Left cardiac atrium (tissue), 4 donors: ENCODE data around the gene PJA2. TPM values are rescaled to one million over a fixed set of nuclear protein-coding genes. Genes with fewer than 3 reads are reported as not detected.

ENCODE experiments used
- ATAC-seq, 2 donors: fragments of 200-7000 bp; cut with Tn5 transposase; one replicate each; pipeline ENCODE4 v1.9.1; 2020; ENCODE audit warnings: mild to moderate bottlenecking in 2 of 2, moderate library complexity in 2 of 2
- DNase-seq: peaks from one replicate; pipeline ENCODE4 v3.0.0-alpha.2; 2020
- intact Hi-C, 2 donors: fragments of 100-400 bp; cut with DNase I; formaldehyde crosslinking; loops; one replicate each; pipeline versions ENCODE4 v1.14.1 to v1.15.1; 2022 to 2023
- total RNA-seq, 2 donors: library from RNA; stranded (reverse); fragmentation: NEBNext Ultra II Directional; extraction: Animal tissue kit (Norgen Biotek cat#: 25700); gene quantifications; one replicate each; pipeline ENCODE4 v1.2.1, GENCODE V29; 2021
- donor health status: DM: no; HTN: yes; CAD: no.
- donor health status: DM: no; HTN: yes; CAD: no; lungs with severe emphysema.
- donor health status: DM: yes; HTN: yes; CAD: no.
- donor health status: Dilated cardiomyopathy.

PJA2 gene
- total RNA-seq, 2 donors from 2014 or later, result 72.8 to 94.8 TPM

GRCh38 chr5:109357807-109358206 lies 52.0 kb downstream of the PJA2 start:
- ATAC-seq, result no peak
- intact Hi-C loops, result no loop called here
- no peak for DNase-seq

DNA sequence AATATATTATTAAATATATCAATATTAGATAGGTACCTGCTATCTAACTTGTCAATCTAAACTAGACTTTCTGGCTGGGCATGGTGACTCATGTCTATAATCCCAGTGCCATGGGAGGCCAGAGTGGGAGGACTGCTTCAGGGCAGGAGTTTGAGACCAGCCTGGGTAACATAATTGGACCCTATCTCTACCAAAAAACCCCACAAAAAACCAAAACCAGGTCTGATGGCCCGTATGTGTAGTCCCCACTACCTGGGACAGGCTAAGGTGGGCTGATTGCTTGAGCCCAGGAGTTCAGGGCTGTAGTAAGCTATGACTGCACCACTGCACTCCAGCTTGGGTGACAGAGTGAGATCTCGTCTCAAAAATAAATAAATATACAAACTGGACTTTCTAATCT lies 55.0 kb downstream of the PJA2 start:
- peak; percentile 22 for DNase-seq
- intact Hi-C loops, result no loop called here
- peak in 1 of 2 donors; percentile 38 for ATAC-seq

- DNase-seq (no peak), ATAC-seq (no peak)
- intact Hi-C loops, result no loop called here
Observed at GRCh38 chr5:109351988-109352864, 57.5 kb downstream of the PJA2 start.

- intact Hi-C loops, result no loop called here
- DNase-seq (no peak), ATAC-seq (no peak)
Observed at GRCh38 chr5:109350537-109351270, 59.1 kb downstream of the PJA2 start.

DNA sequence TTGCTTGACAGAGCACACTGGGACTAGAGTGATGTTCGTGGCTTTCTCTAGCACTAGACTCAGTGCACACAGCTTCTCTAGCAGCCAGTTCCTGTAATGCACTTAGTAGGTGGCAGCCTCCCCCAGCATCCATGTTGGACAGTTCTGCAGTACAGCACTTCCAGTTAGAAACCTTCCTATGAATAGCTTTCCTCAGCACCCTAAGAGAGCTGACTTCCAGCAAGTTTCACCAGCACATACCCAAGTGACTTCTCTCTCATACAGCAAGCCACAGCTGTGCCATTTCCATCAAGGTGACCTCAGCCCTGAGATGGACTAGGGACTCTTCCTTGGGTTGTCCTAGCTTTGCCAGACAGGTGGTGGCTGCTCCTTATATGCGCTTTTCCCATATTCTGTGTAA lies 60.4 kb downstream of the PJA2 start:
- intact Hi-C loops, result loop anchor here in 1 of 2 donors (5.0 kb wide), 1 partner anchor 118 kb away; no protein-coding TSS in a partner anchor
- DNase-seq, result no peak

GRCh38 chr5:109347252-109347888 lies 62.4 kb downstream of the PJA2 start:
- no peak for DNase-seq
- peak; percentile 44 to 47 for ATAC-seq
- intact Hi-C loops, result loop anchor here in 1 of 2 donors (5.0 kb wide), 1 partner anchor 120 kb away; no protein-coding TSS in a partner anchor

More for the DNA sequence above, 60.4 kb downstream of the PJA2 start:
- no peak for ATAC-seq

DNA sequence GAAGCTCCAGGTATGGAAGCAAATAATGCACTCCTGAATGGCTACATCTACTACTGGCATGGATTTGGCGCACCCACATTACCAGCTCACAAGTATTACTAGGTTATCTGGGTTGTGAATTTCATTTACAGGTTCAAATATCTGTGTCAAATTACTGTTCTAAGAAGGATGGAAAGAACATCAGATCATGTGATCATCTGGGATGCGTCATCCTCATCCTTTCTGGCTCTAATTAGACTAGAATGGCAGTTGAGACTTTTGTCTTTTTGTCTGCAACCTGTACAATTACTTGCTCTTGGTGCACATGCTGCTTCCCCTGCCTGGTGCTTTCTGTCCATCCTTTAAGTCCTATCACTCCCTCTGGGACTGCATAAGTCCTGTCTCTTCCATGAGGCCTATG lies 64.1 kb downstream of the PJA2 start:
- no peak for DNase-seq
- intact Hi-C loops, result loop anchor here in 1 of 2 donors (5.0 kb wide), 1 partner anchor 122 kb away; no protein-coding TSS in a partner anchor
- ATAC-seq, result no peak

DNA sequence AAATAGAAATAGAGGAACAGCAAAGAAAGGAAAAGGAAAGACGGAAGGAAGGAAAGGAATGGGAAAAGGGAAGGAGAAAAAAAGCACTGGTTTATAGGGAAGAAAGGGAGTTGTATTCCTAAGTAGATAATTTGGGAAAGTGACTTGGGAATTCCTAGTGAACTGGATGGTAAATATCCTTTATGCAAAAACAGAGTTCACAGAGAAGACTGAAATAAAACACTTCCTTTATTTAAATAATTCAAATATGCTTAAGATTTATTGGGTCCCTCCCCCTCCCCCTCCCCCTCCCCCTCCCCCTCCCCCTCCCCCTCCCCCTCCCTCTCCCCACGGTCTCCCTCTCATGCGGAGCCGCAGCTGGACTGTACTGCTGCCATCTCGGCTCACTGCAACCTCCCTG lies 69.4 kb downstream of the PJA2 start:
- intact Hi-C loops, result no loop called here
- DNase-seq, result no peak

DNA sequence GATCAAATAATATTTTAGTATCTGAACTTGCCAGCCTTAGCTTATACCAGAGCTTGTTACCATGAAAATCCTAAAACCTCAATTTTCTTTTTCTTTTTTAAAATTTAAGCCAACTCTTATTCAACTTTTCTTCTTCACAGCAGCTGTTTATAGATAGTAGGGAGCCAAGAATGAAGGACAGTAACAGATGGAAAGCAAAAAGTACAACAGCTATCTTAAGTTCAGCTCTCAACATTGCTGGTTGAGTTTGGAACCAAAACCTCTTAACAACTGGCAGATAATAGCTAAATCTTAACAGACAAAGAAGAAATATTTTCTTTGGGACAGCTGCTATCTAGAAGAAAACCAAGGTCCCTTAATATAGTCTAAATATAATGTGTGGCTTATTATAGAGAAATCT lies 74.7 kb downstream of the PJA2 start:
- ATAC-seq, result peak; percentile 38 to 60

More for the DNA sequence above, 69.4 kb downstream of the PJA2 start:
- ATAC-seq, result no peak

GRCh38 chr5:109334056-109334455 lies 75.7 kb downstream of the PJA2 start:
- ATAC-seq (no peak), DNase-seq (no peak)
- intact Hi-C loops, result no loop called here

More for the DNA sequence above, 74.7 kb downstream of the PJA2 start:
- no peak for DNase-seq
- intact Hi-C loops, result no loop called here

GRCh38 chr5:109329333-109330237 lies 80.2 kb downstream of the PJA2 start:
- peak; percentile 58 to 89 for ATAC-seq
- no peak for DNase-seq
- intact Hi-C loops, result no loop called here

GRCh38 chr5:109328626-109329025 lies 81.1 kb downstream of the PJA2 start:
- intact Hi-C loops, result no loop called here
- no peak for ATAC-seq
- DNase-seq, result no peak

DNA sequence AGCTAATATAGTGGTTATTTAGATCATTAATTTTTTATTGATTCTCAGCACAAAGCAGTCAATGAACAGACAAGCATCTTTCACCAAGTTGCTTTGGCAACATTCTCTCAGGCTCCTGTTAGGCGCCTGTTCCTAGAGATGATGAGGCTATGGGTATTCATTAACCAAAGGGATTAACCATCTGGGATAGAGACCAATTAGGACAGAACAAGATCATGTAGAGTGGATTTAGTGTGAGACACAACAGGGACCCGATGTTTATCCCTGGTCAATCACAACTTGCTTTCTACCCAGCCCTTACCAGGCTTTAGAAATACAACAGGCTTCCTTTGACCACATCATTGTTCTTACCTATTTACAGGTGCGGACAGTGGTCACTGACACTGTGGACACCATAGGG lies 82.2 kb downstream of the PJA2 start:
- ATAC-seq, result no peak
- intact Hi-C loops, result no loop called here
- DNase-seq, result no peak

DNA sequence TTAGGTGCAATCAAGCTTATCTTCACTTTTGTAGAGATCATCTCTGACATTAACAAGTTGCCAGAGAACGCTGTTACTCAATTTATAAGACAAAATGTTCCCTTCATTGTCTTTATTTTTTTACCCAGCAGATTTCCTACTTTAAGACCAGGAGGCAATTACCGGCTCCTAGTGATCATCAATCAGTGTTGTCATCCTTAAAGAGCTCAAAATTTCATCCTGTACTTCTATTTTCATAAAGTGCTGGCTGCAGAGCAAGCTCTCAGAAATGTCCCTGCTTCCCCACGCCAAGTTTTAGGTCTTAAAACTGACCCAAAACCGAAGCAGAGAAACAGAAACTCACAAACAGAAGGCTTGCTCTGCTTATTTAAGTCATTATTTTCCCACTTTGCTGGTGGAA lies 82.9 kb downstream of the PJA2 start:
- DNase-seq (no peak), ATAC-seq (no peak)
- intact Hi-C loops, result no loop called here

DNA sequence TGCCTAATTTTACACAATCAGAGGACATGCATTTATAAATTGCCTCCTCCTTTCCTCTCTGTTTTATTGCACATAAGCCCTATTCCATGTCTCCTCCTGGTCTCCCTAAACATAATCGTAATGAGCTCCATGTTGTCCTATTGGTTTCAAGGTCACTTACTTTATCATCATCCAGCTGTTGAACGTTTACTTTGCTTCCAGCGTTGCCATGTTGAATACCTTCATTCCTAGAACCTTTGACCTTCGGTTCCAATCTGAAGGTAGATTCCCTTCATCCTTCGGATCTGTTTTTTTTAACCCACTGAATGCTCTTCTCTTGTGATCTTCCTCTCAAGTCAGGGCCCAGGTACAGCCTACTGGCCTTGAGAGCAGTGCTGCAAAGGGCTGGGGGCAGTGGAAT lies 84.3 kb downstream of the PJA2 start:
- intact Hi-C loops, result no loop called here
- DNase-seq, result no peak

GRCh38 chr5:109324931-109325330 lies 84.8 kb downstream of the PJA2 start:
- intact Hi-C loops, result no loop called here
- DNase-seq (no peak), ATAC-seq (peak in 1 of 2 donors; percentile 15)

More for the DNA sequence above, 84.3 kb downstream of the PJA2 start:
- no peak for ATAC-seq

- no peak for DNase-seq
- intact Hi-C loops, result no loop called here
- no peak for ATAC-seq
Observed at GRCh38 chr5:109324351-109324750, 85.4 kb downstream of the PJA2 start.

DNA sequence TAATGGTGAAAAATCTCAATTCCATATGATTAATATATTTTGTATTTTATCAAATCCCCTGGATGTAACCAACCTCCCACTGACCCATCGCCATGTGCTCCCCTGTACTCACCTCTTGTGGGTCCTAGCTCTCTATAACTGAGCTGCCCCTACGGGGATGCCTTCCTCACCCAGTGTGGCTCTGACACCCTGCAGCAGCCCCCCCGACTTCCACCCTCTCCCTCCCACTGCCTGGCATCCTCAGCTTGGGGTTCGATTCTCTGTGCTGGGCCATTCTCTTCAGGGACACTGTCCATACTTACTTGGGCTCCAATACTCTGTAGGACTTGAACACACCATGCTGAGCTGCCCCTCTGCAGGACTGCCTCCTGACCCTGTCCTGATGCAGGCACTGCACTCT lies 87.1 kb downstream of the PJA2 start:
- ATAC-seq (no peak), DNase-seq (no peak)
- intact Hi-C loops, result no loop called here

- ATAC-seq (no peak), DNase-seq (no peak)
- intact Hi-C loops, result no loop called here
Observed at GRCh38 chr5:109319351-109319750, 90.4 kb downstream of the PJA2 start.
